ENCODE measurements around the gene TMEM8B. TPM values are rescaled to one million over a fixed set of nuclear protein-coding genes. Genes with fewer than 3 reads are reported as not detected.

Gene TMEM8B
- total and polyA plus RNA-seq, 10 of the 15 experiments (the other 5 are each of a cell fraction or from before 2014, with no cell fraction given) = 0.19 to 7.6 (median 2.5) TPM

DNA sequence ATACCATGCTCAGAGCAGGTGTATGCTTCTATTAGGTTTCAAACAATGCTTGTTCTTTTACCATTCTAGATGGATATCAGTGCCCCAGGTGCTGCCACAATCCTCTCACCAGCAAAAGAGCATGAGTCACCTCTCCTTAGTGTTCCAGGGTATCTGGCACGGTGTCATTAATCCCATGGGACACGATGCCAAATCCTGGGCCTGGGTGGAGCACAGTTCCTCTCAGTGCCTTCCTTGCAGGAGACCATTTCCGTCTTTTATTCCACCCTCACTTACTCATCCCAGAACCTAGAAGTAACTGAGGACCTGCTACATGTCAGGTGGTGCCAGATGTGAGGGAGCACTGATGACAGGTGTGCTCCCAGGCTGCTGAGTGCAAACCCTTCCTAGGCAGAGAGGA lies 42.5 kb downstream of the TMEM8B start:
- Histone ChIP-seq H3K4me2 (ENCODE audit: control insufficient read depth, insufficient read depth) (no peak overlapping the region), H4K20me1 (ENCODE audit: control insufficient read depth, insufficient read depth) (no peaks in the 10 kb centered on the region), H3K4me1 (ENCODE audit: control insufficient read depth, insufficient read depth, low read length) (no peaks in the 10 kb centered on the region), H3K27ac (ENCODE audit: control insufficient read depth, insufficient read depth) (no peak overlapping the region), H3K4me3 (no peak overlapping the region), H3K27me3 (replicated peaks in 1 of 2; ENCODE audit: control insufficient read depth in 2 of 2, insufficient read depth in 2 of 2, low read length in 1 of 2) (no peaks in the 10 kb centered on the region), H3K36me3 (ENCODE audit: control insufficient read depth in 2 of 2, insufficient read depth in 2 of 2, low read length in 1 of 2) (no peaks in the 10 kb centered on the region), H3K9me3 (replicated peaks; ENCODE audit: control insufficient read depth, insufficient read depth, low read length) (no peaks in the 10 kb centered on the region), H3K79me2 (ENCODE audit: control insufficient read depth, insufficient read depth, low read length) (no peaks in the 10 kb centered on the region), H2AFZ (ENCODE audit: control insufficient read depth, low read depth, low read length) (no peak overlapping the region), H3K9ac (ENCODE audit: control insufficient read depth, insufficient read depth, low read length) (no peak overlapping the region)
- in situ Hi-C loops (cut with MboI) = no loop called here
- ATAC-seq (no peak), DNase-seq (ENCODE audit: low read depth, low spot score) (no peak), FAIRE-seq (no peak)
- POLR2A ChIA-PET = no interaction called here
- WGBS (ENCODE audit: insufficient coverage, insufficient replicate concordance, low lambda C conversion rate, missing lambda C conversion rate) = 62% methylated on average over 3 of the region's 3 CpGs
- intact Hi-C loops (cut with micrococcal nuclease; ENCODE audit: unreplicated experiment) = no loop called here
- SMC1A ChIA-PET (ENCODE audit: uncharacterized antibody, unreplicated experiment) = interaction anchor here (1.4 kb wide), 1 partner anchor 8 kb away, joined by 3 read pairs; no protein-coding TSS in a partner anchor
- RAD21 ChIA-PET (ENCODE audit: unreplicated experiment) = no interaction called here
- BruUV-seq (replicated peaks) = no TSS peak
- CTCF ChIA-PET = interaction anchor here (2.7 kb wide), 1 partner anchor 10 kb away, joined by 19 read pairs; no protein-coding TSS in a partner anchor
- TF ChIP-seq, protein P1, sequence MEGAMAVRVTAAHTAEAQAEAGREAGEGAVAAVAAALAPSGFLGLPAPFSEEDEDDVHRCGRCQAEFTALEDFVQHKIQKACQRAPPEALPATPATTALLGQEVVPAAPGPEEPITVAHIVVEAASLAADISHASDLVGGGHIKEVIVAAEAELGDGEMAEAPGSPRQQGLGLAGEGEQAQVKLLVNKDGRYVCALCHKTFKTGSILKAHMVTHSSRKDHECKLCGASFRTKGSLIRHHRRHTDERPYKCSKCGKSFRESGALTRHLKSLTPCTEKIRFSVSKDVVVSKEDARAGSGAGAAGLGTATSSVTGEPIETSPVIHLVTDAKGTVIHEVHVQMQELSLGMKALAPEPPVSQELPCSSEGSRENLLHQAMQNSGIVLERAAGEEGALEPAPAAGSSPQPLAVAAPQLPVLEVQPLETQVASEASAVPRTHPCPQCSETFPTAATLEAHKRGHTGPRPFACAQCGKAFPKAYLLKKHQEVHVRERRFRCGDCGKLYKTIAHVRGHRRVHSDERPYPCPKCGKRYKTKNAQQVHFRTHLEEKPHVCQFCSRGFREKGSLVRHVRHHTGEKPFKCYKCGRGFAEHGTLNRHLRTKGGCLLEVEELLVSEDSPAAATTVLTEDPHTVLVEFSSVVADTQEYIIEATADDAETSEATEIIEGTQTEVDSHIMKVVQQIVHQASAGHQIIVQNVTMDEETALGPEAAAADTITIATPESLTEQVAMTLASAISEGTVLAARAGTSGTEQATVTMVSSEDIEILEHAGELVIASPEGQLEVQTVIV (IDR thresholded peaks at IDR 0.05; ENCODE audit: borderline replicate concordance, partially characterized antibody) = no peak
- TF ChIP-seq MTA3 (IDR thresholded peaks at IDR 0.05; ENCODE audit: borderline replicate concordance, low read length) (no peak), GABPA (IDR thresholded peaks at IDR 0.05; ENCODE audit: low read depth) (no peak), MTA2 (IDR thresholded peaks at IDR 0.05; ENCODE audit: low read depth) (no peak), SMARCA5 (IDR thresholded peaks at IDR 0.05) (no peak), BCL11A (IDR thresholded peaks at IDR 0.05; ENCODE audit: low read depth, low read length) (no peak), POU2F2 (IDR thresholded peaks at IDR 0.05; ENCODE audit: borderline replicate concordance, low read depth, low read length) (no peak), NFXL1 (IDR thresholded peaks at IDR 0.05; ENCODE audit: borderline replicate concordance) (no peak), RFX5 (IDR thresholded peaks at IDR 0.05; ENCODE audit: low read depth, low read length) (no peak), PAX5 (IDR thresholded peaks at IDR 0.05; ENCODE audit: borderline replicate concordance, low read depth, low read length) (no peak), RAD51 (IDR thresholded peaks at IDR 0.05) (no peak)
- TF ChIP-seq, protein P2, sequence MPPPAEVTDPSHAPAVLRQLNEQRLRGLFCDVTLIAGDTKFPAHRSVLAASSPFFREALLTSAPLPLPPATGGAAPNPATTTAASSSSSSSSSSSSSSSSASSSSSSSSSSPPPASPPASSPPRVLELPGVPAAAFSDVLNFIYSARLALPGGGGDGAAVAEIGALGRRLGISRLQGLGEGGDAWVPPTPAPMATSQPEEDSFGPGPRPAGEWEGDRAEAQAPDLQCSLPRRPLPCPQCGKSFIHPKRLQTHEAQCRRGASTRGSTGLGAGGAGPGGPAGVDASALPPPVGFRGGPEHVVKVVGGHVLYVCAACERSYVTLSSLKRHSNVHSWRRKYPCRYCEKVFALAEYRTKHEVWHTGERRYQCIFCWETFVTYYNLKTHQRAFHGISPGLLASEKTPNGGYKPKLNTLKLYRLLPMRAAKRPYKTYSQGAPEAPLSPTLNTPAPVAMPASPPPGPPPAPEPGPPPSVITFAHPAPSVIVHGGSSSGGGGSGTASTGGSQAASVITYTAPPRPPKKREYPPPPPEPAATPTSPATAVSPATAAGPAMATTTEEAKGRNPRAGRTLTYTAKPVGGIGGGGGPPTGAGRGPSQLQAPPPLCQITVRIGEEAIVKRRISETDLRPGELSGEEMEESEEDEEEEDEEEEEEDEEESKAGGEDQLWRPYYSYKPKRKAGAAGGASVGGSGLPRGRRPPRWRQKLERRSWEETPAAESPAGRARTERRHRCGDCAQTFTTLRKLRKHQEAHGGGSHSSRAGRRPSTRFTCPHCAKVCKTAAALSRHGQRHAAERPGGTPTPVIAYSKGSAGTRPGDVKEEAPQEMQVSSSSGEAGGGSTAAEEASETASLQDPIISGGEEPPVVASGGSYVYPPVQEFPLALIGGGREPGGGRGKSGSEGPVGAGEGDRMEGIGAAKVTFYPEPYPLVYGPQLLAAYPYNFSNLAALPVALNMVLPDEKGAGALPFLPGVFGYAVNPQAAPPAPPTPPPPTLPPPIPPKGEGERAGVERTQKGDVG (CRISPR knock-in tag; IDR thresholded peaks at IDR 0.05) = no peak
- TF ChIP-seq, protein P3, sequence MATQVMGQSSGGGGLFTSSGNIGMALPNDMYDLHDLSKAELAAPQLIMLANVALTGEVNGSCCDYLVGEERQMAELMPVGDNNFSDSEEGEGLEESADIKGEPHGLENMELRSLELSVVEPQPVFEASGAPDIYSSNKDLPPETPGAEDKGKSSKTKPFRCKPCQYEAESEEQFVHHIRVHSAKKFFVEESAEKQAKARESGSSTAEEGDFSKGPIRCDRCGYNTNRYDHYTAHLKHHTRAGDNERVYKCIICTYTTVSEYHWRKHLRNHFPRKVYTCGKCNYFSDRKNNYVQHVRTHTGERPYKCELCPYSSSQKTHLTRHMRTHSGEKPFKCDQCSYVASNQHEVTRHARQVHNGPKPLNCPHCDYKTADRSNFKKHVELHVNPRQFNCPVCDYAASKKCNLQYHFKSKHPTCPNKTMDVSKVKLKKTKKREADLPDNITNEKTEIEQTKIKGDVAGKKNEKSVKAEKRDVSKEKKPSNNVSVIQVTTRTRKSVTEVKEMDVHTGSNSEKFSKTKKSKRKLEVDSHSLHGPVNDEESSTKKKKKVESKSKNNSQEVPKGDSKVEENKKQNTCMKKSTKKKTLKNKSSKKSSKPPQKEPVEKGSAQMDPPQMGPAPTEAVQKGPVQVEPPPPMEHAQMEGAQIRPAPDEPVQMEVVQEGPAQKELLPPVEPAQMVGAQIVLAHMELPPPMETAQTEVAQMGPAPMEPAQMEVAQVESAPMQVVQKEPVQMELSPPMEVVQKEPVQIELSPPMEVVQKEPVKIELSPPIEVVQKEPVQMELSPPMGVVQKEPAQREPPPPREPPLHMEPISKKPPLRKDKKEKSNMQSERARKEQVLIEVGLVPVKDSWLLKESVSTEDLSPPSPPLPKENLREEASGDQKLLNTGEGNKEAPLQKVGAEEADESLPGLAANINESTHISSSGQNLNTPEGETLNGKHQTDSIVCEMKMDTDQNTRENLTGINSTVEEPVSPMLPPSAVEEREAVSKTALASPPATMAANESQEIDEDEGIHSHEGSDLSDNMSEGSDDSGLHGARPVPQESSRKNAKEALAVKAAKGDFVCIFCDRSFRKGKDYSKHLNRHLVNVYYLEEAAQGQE (IDR thresholded peaks at IDR 0.05; ENCODE audit: low read depth, low read length) = no peak
- TF ChIP-seq, protein P4, sequence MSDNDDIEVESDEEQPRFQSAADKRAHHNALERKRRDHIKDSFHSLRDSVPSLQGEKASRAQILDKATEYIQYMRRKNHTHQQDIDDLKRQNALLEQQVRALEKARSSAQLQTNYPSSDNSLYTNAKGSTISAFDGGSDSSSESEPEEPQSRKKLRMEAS (IDR thresholded peaks at IDR 0.05; ENCODE audit: low read depth, low read length) = no peak
- TF ChIP-seq, protein P5, sequence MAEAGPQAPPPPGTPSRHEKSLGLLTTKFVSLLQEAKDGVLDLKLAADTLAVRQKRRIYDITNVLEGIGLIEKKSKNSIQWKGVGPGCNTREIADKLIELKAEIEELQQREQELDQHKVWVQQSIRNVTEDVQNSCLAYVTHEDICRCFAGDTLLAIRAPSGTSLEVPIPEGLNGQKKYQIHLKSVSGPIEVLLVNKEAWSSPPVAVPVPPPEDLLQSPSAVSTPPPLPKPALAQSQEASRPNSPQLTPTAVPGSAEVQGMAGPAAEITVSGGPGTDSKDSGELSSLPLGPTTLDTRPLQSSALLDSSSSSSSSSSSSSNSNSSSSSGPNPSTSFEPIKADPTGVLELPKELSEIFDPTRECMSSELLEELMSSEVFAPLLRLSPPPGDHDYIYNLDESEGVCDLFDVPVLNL (IDR thresholded peaks at IDR 0.05; ENCODE audit: low read depth, low read length) = no peak

All from GM12878 (cell line).